GM23248 (cell line): ENCODE results near the gene NCKAP5L. TPM values are rescaled to one million over a fixed set of nuclear protein-coding genes. Genes with fewer than 3 reads are reported as not detected.
A peak's percentile ranks its signal among the peaks of the same experiment; 100 is the strongest.

Source experiments
- DNase-seq: peaks from one replicate; pipeline ENCODE4 v3.0.0-alpha.2; 2015
- H2AFZ ChIP-seq: fragments of 200-600 bp; sonication (generic); 2 replicates; pipeline ENCODE4 v1.6.1; 2016; ENCODE audit warnings: antibody characterized with exemption
- H3F3A ChIP-seq: fragments of 200-600 bp; sonication (generic); 2 replicates; pipeline ENCODE4 v1.6.1; 2016; ENCODE audit warnings: mild to moderate bottlenecking, antibody characterized with exemption, mixed run types; ENCODE audit not compliant: insufficient read depth
- H3K27ac ChIP-seq: fragments of 200-600 bp; sonication (generic); 2 replicates; pipeline ENCODE4 v1.5.1; 2016; ENCODE audit warnings: mild to moderate bottlenecking
- H3K27me3 ChIP-seq: fragments of 200-600 bp; sonication (generic); replicated peaks from 2 replicates; pipeline ENCODE4 v1.6.1; 2016; ENCODE audit warnings: mild to moderate bottlenecking; ENCODE audit not compliant: insufficient read depth
- H3K36me3 ChIP-seq: fragments of 200-600 bp; sonication (generic); 2 replicates; pipeline ENCODE4 v1.6.1; 2016; ENCODE audit warnings: low read depth, mild to moderate bottlenecking
- H3K4me1 ChIP-seq: fragments of 200-600 bp; sonication (generic); 2 replicates; pipeline ENCODE4 v1.6.1; 2016; ENCODE audit warnings: mild to moderate bottlenecking; ENCODE audit not compliant: insufficient read depth
- H3K4me2 ChIP-seq: fragments of 200-600 bp; sonication (generic); one replicate; pipeline ENCODE4 v1.6.1; 2016; ENCODE audit warnings: mild to moderate bottlenecking; ENCODE audit not compliant: unreplicated experiment
- H3K4me3 ChIP-seq: fragments of 200-600 bp; sonication (generic); 2 replicates; pipeline ENCODE4 v1.5.1; 2016; ENCODE audit warnings: mild to moderate bottlenecking
- H3K79me2 ChIP-seq: fragments of 200-600 bp; sonication (generic); 2 replicates; pipeline ENCODE4 v1.6.1; 2016; ENCODE audit warnings: mild to moderate bottlenecking; ENCODE audit not compliant: insufficient read depth
- H3K9ac ChIP-seq: fragments of 200-600 bp; sonication (generic); 2 replicates; pipeline ENCODE4 v1.6.1; 2016; ENCODE audit warnings: mild to moderate bottlenecking
- H3K9me2 ChIP-seq: fragments of 200-600 bp; sonication (generic); 2 replicates; pipeline ENCODE4 v1.6.1; 2016; ENCODE audit warnings: mixed run types, mild to moderate bottlenecking, moderate library complexity; ENCODE audit not compliant: insufficient read depth
- H3K9me3 ChIP-seq: fragments of 200-600 bp; sonication (generic); one replicate; pipeline ENCODE4 v1.6.1; 2017; ENCODE audit warnings: low read depth
- H4K20me1 ChIP-seq: fragments of 200-600 bp; sonication (generic); 2 replicates; pipeline ENCODE4 v1.6.0; 2016; ENCODE audit not compliant: insufficient read depth
- EZH2 ChIP-seq: fragments of 200-600 bp; sonication (generic); IDR thresholded peaks from 2 replicates; pipeline ENCODE4 v1.6.1; 2018; ENCODE audit warnings: antibody characterized with exemption, mild to moderate bottlenecking; ENCODE audit not compliant: insufficient read depth, poor library complexity, severe bottlenecking
- EZH2phosphoT487 ChIP-seq: fragments of 200-600 bp; sonication (generic); IDR thresholded peaks from 2 replicates; pipeline ENCODE4 v1.6.1; 2018; ENCODE audit warnings: antibody characterized with exemption, moderate library complexity, mild to moderate bottlenecking, low read depth; ENCODE audit not compliant: insufficient read depth
- WGBS, 2 experiments: methylation state at CpG; one replicate each; pipeline ENCODE4 v1.1.6; 2015 to 2017; ENCODE audit warnings: low lambda C conversion rate in 2 of 2, low coverage in 1 of 2; ENCODE audit errors: missing lambda C conversion rate in 2 of 2; 5-methylcytosine and 5-hydroxymethylcytosine counted together
- in situ Hi-C: fragments of 300-500 bp; cut with MboI; formaldehyde crosslinking; loops from 2 replicates; pipeline ENCODE4 v1.15.0; 2020
- polyA plus RNA-seq: library from polyadenylated mRNA; unstranded; fragments of >200 nt; fragmentation: Nextera tagmentation; extraction: Ambion mirVana; gene quantifications from 2 replicates; pipeline ENCODE4 v1.2.1, GENCODE V29; 2016
- total RNA-seq: library from RNA; depleted of rRNA; stranded (reverse); fragments of >200 nt; shearing (Covaris generic); gene quantifications from 2 replicates; pipeline ENCODE4 v1.2.3, GENCODE V29; 2014

NCKAP5L gene
- total and polyA plus RNA-seq, 2 experiments from 2014 or later, result 14.1 to 28.4 TPM

DNA sequence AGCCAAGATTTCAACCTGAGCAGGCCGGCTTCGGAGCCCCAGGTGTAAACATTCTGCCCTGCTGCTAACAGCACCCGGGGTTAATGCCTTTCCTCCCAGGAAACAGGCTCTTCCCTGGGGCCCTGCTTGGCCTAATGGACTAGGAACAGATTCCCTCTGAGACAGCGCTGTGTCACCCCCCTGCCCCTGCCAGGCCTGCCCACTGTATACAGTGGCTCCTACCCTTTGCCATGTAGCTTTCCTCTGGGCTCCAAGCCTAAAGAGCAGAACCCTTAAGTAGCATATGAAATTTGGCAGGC is 43.0 kb upstream of the NCKAP5L start:
- Histone ChIP-seq H4K20me1 (no peaks in the 10 kb centered on the region), H3K27me3 (no peaks in the 10 kb centered on the region), H3K27ac (no peak overlapping the region), H2AFZ (no peak overlapping the region), H3K79me2 (no peaks in the 10 kb centered on the region), H3K4me1 (peaks cover 7% of the 10 kb centered on the region; the same call in 1 of the 2 replicates), H3K9me2 (no peaks in the 10 kb centered on the region), H3K36me3 (no peaks in the 10 kb centered on the region), H3K9ac (no peak overlapping the region), H3K9me3 (no peaks in the 10 kb centered on the region), H3F3A (no peaks in the 10 kb centered on the region; the same call in none of the 2 replicates), H3K4me3 (no peak overlapping the region), H3K4me2 (no peak overlapping the region)
- WGBS, 2 experiments, result 92 to 97% methylated on average over 4 of the region's 4 CpGs
- DNase-seq, result no peak
- TF ChIP-seq EZH2phosphoT487 (no peak), EZH2 (no peak)
- in situ Hi-C loops, result loop anchor here (25.0 kb wide), 1 partner anchor 191 kb away; the partner anchor contains the start of gene ASIC1

DNA sequence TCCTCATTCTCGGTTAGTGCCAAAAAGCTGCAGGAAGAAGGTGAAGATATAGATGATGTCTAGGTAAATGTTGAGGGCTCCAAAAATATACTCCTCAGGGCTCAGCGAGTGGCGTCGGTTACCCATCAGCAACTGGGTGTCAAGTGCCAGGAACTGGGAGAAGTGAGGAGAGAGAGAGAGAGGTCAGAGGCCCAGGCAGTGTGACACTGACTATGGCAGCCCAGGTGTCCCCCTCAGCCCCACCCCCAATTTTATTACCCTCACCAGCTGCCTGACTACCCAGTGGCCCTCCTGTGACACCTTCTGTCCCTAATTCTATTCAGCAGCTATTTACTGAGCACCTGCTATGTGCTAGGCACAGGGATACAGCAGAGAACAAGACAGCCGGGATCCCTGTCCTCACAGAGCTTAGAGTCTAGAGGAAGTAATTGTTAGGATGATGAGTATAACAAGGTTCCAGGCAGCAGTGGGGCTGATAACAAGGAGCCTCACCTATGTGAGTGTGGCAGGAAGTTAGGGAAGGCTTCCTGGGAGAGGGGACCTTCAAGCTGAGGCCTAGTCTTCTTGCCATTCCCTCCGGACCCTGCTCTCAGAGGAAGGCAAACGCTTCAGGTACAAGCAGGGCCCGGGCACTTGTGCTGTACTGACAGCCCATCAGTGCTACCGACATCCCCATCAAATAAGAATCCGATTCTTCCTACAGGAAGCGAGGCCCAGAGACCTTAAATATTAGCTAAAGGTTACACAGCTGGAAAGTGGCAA is 42.5 kb upstream of the NCKAP5L start:
- Histone ChIP-seq H3K4me2 (no peak overlapping the region), H3K9ac (no peak overlapping the region), H3K9me2 (no peaks in the 10 kb centered on the region), H3K9me3 (no peaks in the 10 kb centered on the region), H3K27me3 (no peaks in the 10 kb centered on the region), H3F3A (no peaks in the 10 kb centered on the region; the same call in none of the 2 replicates), H3K36me3 (no peaks in the 10 kb centered on the region), H3K27ac (no peak overlapping the region), H3K79me2 (no peaks in the 10 kb centered on the region), H3K4me3 (no peak overlapping the region), H3K4me1 (peaks cover 7% of the 10 kb centered on the region; the same call in 1 of the 2 replicates), H4K20me1 (no peaks in the 10 kb centered on the region), H2AFZ (no peak overlapping the region)
- TF ChIP-seq EZH2 (no peak), EZH2phosphoT487 (no peak)
- no peak for DNase-seq
- in situ Hi-C loops, result loop anchor here (25.0 kb wide), 1 partner anchor 192 kb away; the partner anchor contains the start of gene ASIC1
- WGBS, 2 experiments, result 92 to 95% methylated on average over 11 of the region's 11 CpGs

DNA sequence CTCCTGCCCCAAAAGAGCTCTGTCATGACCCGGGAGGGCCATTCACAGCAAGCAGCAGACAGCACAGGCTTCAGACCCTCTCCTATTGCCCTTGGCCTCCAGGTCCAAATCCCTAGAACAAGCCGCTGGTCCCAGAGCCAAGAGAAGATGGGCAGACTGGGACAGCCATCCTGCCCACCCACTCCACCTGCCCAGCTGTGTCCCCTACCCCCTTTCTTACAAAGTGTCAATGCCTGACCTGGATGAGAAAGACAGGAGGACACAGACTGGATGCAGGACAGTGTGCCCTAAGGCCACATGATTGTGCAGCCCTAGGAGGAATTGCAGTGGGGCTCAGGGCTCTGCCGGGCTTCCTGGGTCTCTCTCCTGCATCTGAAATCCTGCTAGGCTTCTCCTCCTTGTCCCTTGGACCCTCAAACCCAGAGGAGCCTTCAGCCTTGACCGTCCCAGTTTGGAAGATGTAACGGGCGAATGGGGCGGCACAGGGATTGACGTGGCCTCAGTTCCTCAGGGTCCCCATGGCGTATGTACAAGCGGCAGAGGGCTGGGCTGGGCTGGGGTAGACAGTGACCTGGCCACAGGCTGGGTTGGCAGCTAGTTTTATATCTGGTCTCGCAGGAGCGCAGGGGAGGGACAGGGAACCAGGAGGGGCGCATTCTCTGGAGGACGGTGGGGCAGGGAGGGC is 41.7 kb upstream of the NCKAP5L start:
- Histone ChIP-seq H2AFZ (no peak overlapping the region), H4K20me1 (no peaks in the 10 kb centered on the region), H3K4me2 (no peak overlapping the region), H3K27ac (no peak overlapping the region), H3K79me2 (no peaks in the 10 kb centered on the region), H3K4me1 (peaks cover 7% of the 10 kb centered on the region; the same call in 1 of the 2 replicates), H3K27me3 (0 out of 2 replicates have a peak, but pooled peaks cover 3% of the 10 kb centered on the region), H3K9me3 (no peaks in the 10 kb centered on the region), H3K36me3 (no peaks in the 10 kb centered on the region), H3K9ac (no peak overlapping the region), H3F3A (no peaks in the 10 kb centered on the region; the same call in none of the 2 replicates), H3K9me2 (no peaks in the 10 kb centered on the region), H3K4me3 (no peak overlapping the region)
- TF ChIP-seq EZH2, result no peak
- no peak for TF ChIP-seq EZH2phosphoT487
- in situ Hi-C loops, result loop anchor here (25.0 kb wide), 1 partner anchor 192 kb away; the partner anchor contains the start of gene ASIC1
- DNase-seq, result no peak
- WGBS, 2 experiments, result 95 to 97% methylated on average over 14 of the region's 14 CpGs

DNA sequence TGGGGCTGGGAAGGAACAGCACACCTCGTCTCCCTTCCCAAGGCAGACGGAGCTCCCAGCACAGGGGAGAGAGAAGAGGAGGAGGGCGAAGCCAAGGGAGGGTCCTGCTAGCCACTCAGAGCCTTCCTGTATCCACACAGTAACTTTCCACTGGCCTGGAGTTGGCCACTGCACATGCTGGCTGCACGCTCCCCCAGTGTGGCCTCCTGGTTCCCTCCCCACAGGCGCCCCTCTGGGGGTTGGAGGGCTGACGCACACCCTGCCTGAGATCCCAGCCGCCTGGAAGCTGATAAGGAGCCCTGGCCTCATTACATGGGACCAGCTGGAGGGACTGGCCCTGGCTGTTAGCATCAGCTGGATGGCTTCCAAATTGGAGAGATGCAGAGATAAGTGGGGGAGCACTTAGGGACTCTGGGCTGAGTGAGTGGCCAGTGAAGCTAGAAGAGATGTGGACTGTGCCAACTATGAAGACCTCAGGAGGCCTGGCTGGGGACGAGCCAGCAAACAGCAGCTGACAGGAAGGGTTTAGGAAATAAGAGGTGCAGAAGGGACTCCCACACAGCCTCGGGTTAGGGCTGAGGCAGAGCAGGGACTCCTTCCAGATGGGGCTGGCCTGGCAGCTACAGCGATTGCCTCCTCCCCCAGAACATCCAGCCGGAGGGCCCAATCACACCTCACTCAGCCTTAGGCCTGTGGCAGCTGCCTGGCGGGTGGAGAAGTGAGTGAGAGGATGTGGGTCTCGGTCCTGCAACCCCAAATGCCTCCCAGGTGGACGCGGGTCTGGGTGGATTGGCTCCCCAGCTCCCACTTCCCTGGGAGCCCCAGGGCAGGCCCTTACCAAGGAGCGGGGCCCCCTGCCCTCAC is 41.0 kb upstream of the NCKAP5L start:
- H3F3A ChIP-seq, result no peaks in the 10 kb centered on the region; the same call in none of the 2 replicates
- H3K9ac ChIP-seq, result no peak overlapping the region
- no peak overlapping the region for H3K4me3 ChIP-seq
- TF ChIP-seq EZH2, result no peak
- no peak for TF ChIP-seq EZH2phosphoT487
- no peak overlapping the region for H2AFZ ChIP-seq
- in situ Hi-C loops, result loop anchor here (25.0 kb wide), 1 partner anchor 193 kb away; the partner anchor contains the start of gene ASIC1
- peaks cover 7% of the 10 kb centered on the region; the same call in 1 of the 2 replicates for H3K4me1 ChIP-seq
- no peaks in the 10 kb centered on the region for H4K20me1 ChIP-seq
- DNase-seq, result peak; percentile 69
- no peaks in the 10 kb centered on the region for H3K9me3 ChIP-seq
- no peaks in the 10 kb centered on the region for H3K36me3 ChIP-seq
- 0 out of 2 replicates have a peak, but pooled peaks cover 5% of the 10 kb centered on the region for H3K27me3 ChIP-seq
- H3K79me2 ChIP-seq, result no peaks in the 10 kb centered on the region
- 59 to 62% methylated on average over 15 to 16 of the region's 16 CpGs for WGBS, 2 experiments
- no peak overlapping the region for H3K4me2 ChIP-seq
- H3K27ac ChIP-seq, result no peak overlapping the region
- H3K9me2 ChIP-seq, result no peaks in the 10 kb centered on the region
